Endodermal cell (in vitro differentiated cells): Measurements from ENCODE around the gene RNF224. TPM values are rescaled to one million over a fixed set of nuclear protein-coding genes. Genes with fewer than 3 reads are reported as not detected.
A peak's percentile ranks its signal among the peaks of the same experiment; 100 is the strongest.
"Not testable (repeated sequence)": the region's sequence is repeated elsewhere in the genome, so short reads cannot be mapped to it uniquely, and the experiment has no call there.

Source experiments
- DNase-seq: peaks from one replicate; pipeline ENCODE4 v3.0.0-alpha.2; 2017
- H3K27ac ChIP-seq: 2 replicates; pipeline ENCODE4 v1.5.1; 2013; ENCODE audit warnings: mild to moderate bottlenecking, low read depth, low read length, moderate library complexity
- H3K27me3 ChIP-seq: 2 replicates; pipeline ENCODE4 v1.6.1; 2013; ENCODE audit warnings: mild to moderate bottlenecking, low read length, moderate library complexity; ENCODE audit not compliant: insufficient read depth, control insufficient read depth, poor library complexity, severe bottlenecking
- H3K36me3 ChIP-seq: 2 replicates; pipeline ENCODE4 v1.7.0; 2013; ENCODE audit warnings: mild to moderate bottlenecking, low read length, moderate library complexity; ENCODE audit not compliant: control insufficient read depth, insufficient read depth
- H3K4me1 ChIP-seq: one replicate; pipeline ENCODE4 v1.7.0; 2013; ENCODE audit warnings: low read length; ENCODE audit not compliant: control insufficient read depth, insufficient read depth
- H3K4me3 ChIP-seq: 2 replicates; pipeline ENCODE4 v1.5.1; 2013; ENCODE audit warnings: mild to moderate bottlenecking, low read length, moderate library complexity
- H3K9ac ChIP-seq: 2 replicates; pipeline ENCODE4 v1.6.1; 2013; ENCODE audit warnings: mild to moderate bottlenecking, low read length, moderate library complexity; ENCODE audit not compliant: poor library complexity, severe bottlenecking; ENCODE audit errors: extremely low read depth
- H3K9me3 ChIP-seq: 2 replicates; pipeline ENCODE4 v1.6.1; 2013; ENCODE audit warnings: mild to moderate bottlenecking, low read length, moderate library complexity; ENCODE audit not compliant: control insufficient read depth
- H3K27ac Mint-ChIP-seq: 2 replicates; pipeline ENCODE4 v1.8.0; 2020; ENCODE audit warnings: mixed read lengths
- H3K27me3 Mint-ChIP-seq: 2 replicates; pipeline ENCODE4 v1.8.0; 2021; ENCODE audit warnings: mild to moderate bottlenecking, mixed read lengths; ENCODE audit not compliant: insufficient read depth
- H3K36me3 Mint-ChIP-seq: 2 replicates; pipeline ENCODE4 v1.8.0; 2020; ENCODE audit warnings: low read depth, mixed read lengths
- H3K4me1 Mint-ChIP-seq: 2 replicates; pipeline ENCODE4 v1.8.0; 2020; ENCODE audit warnings: mixed read lengths
- H3K4me3 Mint-ChIP-seq: 2 replicates; pipeline ENCODE4 v1.8.0; 2020; ENCODE audit warnings: mild to moderate bottlenecking, moderate library complexity, mixed read lengths
- H3K9me3 Mint-ChIP-seq: 2 replicates; pipeline ENCODE4 v1.8.0; 2020; ENCODE audit warnings: mild to moderate bottlenecking, mixed read lengths
- WGBS, 2 experiments: methylation state at CpG; one replicate each; pipeline versions ENCODE4 v1.1.5 to v1.1.7; 2013; ENCODE audit warnings: missing lambda C conversion rate in 2 of 2, mixed read lengths in 1 of 2; ENCODE audit not compliant: insufficient coverage in 1 of 2, insufficient read length in 1 of 2; 5-methylcytosine and 5-hydroxymethylcytosine counted together
- total RNA-seq, 2 donors: library from RNA; stranded (reverse); fragmentation: NEBNext Ultra II Directional in 1 of 2; extraction: Animal tissue kit (Norgen Biotek cat#: 25700) in 1 of 2; gene quantifications; 2 replicates in 1 of 2; 3 replicates in 1 of 2; pipeline ENCODE4 v1.2.1, GENCODE V29; 2021
- TF ChIP-seq, protein P1 (sequence below): fragments of 200-600 bp; sonication (generic); conservative IDR thresholded peaks from 2 replicates; pipeline ENCODE4 v1.5.0; 2021; ENCODE audit warnings: antibody characterized with exemption, mild to moderate bottlenecking

The RNF224 gene
- total RNA-seq, 2 donors from 2014 or later, result 0.24 to 0.38 TPM

DNA sequence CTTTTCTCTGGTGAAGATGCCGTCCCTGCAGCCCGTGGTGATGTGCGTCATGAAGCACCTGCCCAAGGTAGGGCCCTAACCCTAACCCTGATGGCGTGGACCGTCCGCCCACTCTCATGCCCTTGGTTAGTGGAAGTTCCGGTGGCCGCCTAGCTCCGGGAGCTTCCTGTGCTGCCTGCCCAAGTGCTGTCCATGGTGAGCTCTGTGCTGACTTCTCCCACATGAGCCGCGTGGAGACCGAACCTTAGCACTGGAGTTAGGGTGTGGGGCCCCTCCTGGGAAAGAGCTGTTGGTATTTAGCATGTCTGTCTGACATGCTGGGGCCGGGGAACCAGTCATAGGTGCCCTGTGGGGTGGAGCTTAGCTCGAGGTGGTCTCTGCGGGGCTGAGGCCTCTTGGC is 29.1 kb downstream of the RNF224 start:
- Histone ChIP-seq H3K9ac (no peak overlapping the region), H3K4me1 (peaks cover 16% of the 10 kb centered on the region), H3K27me3 (no peaks in the 10 kb centered on the region), H3K9me3 (no peaks in the 10 kb centered on the region), H3K4me3 (peak overlapping the region; percentile 94), H3K36me3 (peaks cover 25% of the 10 kb centered on the region), H3K27ac (no peak overlapping the region)
- Mint-ChIP-seq H3K27me3 (no peaks in the 10 kb centered on the region), H3K4me1 (peaks cover 8% of the 10 kb centered on the region), H3K36me3 (peaks cover 22% of the 10 kb centered on the region), H3K4me3 (peak overlapping the region; percentile 72), H3K27ac (no peak overlapping the region), H3K9me3 (no peaks in the 10 kb centered on the region)
- DNase-seq, result no peak
- TF ChIP-seq, protein P1, sequence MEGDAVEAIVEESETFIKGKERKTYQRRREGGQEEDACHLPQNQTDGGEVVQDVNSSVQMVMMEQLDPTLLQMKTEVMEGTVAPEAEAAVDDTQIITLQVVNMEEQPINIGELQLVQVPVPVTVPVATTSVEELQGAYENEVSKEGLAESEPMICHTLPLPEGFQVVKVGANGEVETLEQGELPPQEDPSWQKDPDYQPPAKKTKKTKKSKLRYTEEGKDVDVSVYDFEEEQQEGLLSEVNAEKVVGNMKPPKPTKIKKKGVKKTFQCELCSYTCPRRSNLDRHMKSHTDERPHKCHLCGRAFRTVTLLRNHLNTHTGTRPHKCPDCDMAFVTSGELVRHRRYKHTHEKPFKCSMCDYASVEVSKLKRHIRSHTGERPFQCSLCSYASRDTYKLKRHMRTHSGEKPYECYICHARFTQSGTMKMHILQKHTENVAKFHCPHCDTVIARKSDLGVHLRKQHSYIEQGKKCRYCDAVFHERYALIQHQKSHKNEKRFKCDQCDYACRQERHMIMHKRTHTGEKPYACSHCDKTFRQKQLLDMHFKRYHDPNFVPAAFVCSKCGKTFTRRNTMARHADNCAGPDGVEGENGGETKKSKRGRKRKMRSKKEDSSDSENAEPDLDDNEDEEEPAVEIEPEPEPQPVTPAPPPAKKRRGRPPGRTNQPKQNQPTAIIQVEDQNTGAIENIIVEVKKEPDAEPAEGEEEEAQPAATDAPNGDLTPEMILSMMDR, result no peak
- 87 to 93% methylated on average over 9 to 15 of the region's 15 CpGs for WGBS, 2 experiments

DNA sequence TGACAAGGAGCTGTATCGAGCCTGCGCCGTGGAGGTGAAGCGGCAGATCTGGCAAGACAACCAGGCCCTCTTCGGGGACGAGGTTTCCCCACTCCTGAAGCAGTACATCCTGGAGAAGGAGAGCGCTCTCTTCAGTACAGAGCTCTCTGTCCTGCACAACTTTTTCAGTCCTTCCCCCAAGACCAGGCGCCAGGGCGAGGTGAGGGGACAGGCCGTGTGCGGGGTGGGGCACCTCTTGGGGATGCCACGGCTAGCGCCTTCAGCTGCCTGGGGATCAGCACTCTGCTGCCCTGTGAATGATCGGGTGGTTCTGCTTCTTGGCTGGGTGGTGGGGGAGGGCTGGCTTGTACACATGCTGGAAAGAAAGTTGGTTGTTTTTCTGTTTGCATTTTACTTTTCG is 29.6 kb downstream of the RNF224 start:
- Histone ChIP-seq H3K27ac (no peak overlapping the region), H3K36me3 (peaks cover 25% of the 10 kb centered on the region), H3K9ac (no peak overlapping the region), H3K4me1 (peaks cover 16% of the 10 kb centered on the region), H3K9me3 (no peaks in the 10 kb centered on the region), H3K27me3 (no peaks in the 10 kb centered on the region), H3K4me3 (peak overlapping the region; percentile 94)
- peak overlapping the region; percentile 72 for H3K4me3 Mint-ChIP-seq
- DNase-seq, result no peak
- H3K4me1 Mint-ChIP-seq, result peaks cover 5% of the 10 kb centered on the region
- H3K27ac Mint-ChIP-seq, result no peak overlapping the region
- TF ChIP-seq, protein P1, result no peak
- 95 to 100% methylated on average over 6 to 15 of the region's 15 CpGs for WGBS, 2 experiments
- H3K36me3 Mint-ChIP-seq, result peaks cover 27% of the 10 kb centered on the region
- no peaks in the 10 kb centered on the region for H3K27me3 Mint-ChIP-seq
- H3K9me3 Mint-ChIP-seq, result no peaks in the 10 kb centered on the region

DNA sequence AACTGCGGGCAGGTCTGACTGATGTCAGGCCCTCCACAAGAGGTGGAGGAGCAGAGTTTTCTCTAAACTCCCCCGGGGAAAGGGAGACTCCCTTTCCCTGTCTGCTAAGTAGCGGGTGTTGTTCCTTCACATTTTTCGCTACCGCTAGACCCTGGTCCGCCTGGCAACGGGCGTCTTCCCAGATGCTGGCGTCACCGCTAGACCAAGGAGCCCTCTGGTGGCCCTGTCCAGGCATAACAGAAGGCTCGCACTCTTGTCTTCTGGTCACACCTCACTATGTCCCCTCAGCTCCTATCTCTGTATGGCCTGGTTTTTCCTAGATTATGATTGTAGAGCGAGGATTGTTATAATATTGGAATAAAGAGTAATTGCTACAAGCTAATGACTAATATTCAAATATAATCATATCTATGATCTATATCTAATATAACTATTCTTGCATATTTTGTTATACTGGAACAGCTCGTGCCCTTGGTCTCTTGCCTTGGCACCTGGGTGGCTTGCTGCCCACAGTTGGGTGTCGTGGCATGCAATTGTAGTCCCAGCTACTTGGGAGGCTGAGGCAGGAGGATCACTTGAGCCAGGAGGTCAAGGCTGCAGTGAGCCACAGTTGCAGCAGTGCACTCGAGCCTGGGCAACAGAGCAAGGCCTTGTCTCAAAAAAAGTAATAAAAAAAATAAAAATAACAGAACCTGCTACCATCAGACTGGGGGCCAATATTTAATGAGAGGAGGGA is 35.0 kb downstream of the RNF224 start:
- not testable (repeated sequence) for H3K4me1 ChIP-seq, H3K4me3 ChIP-seq, H3K9me3 ChIP-seq, H3K9me3 Mint-ChIP-seq, H3K27ac Mint-ChIP-seq, H3K27ac ChIP-seq, H3K9ac ChIP-seq, H3K27me3 ChIP-seq, H3K27me3 Mint-ChIP-seq, H3K4me3 Mint-ChIP-seq, H3K4me1 Mint-ChIP-seq
- peak; percentile 76 for DNase-seq
- TF ChIP-seq, protein P1, result peak; percentile 67
- H3K36me3 Mint-ChIP-seq, result peaks cover 29% of the 10 kb centered on the region
- H3K36me3 ChIP-seq, result peaks cover 41% of the 10 kb centered on the region
- 54 to 83% methylated on average over 3 to 12 of the region's 15 CpGs for whole genome bisulfite sequencing, 2 experiments
